Kidney (tissue), 14 donors: ENCODE measurements around the gene KLK11. TPM values are rescaled to one million over a fixed set of nuclear protein-coding genes. Genes with fewer than 3 reads are reported as not detected.
A peak's percentile ranks its signal among the peaks of the same experiment; 100 is the strongest.

ENCODE experiments used
- DNase-seq, 5 donors: peaks; one replicate each; pipeline ENCODE4 v3.0.0-alpha.2; 2013 to 2020
- FAIRE-seq: peaks from 2 replicates; lab custom pipeline; 2012; peaks lifted over from hg19 to GRCh38; lab: Jason Lieb, UNC
- H3K27ac ChIP-seq, 2 donors: one replicate each; pipeline ENCODE4 v1.7.0; 2013; ENCODE audit warnings: low read depth in 2 of 2, low read length in 2 of 2, inconsistent platforms in 1 of 2
- H3K27me3 ChIP-seq: one replicate; pipeline ENCODE4 v1.7.1; 2013; ENCODE audit warnings: low read length, inconsistent platforms; ENCODE audit not compliant: control insufficient read depth, insufficient read depth
- H3K36me3 ChIP-seq, 3 donors: one replicate each; pipeline versions ENCODE4 v1.7.0 to v1.7.1; 2013; ENCODE audit warnings: low read length in 3 of 3, control low read depth in 1 of 3, inconsistent platforms in 1 of 3; ENCODE audit not compliant: insufficient read depth in 3 of 3, control insufficient read depth in 2 of 3
- H3K4me1 ChIP-seq, 3 donors: one replicate each; pipeline versions ENCODE4 v1.7.0 to v1.7.1; 2013; ENCODE audit warnings: low read length in 3 of 3, inconsistent platforms in 1 of 3, low read depth in 1 of 3; ENCODE audit not compliant: control insufficient read depth in 2 of 3, insufficient read depth in 2 of 3
- H3K4me3 ChIP-seq, 3 donors: one replicate each; pipeline versions ENCODE4 v1.7.0 to v1.8.1; 2013; ENCODE audit warnings: low read length in 3 of 3, control low read depth in 1 of 3, inconsistent platforms in 1 of 3
- H3K9ac ChIP-seq, 3 donors: one replicate each; pipeline versions ENCODE4 v1.7.0 to v1.7.1; 2013; ENCODE audit warnings: low read length in 3 of 3, control low read depth in 1 of 3, inconsistent platforms in 1 of 3
- H3K9me3 ChIP-seq, 3 donors: one replicate each; pipeline versions ENCODE4 v1.7.0 to v1.7.1; 2013; ENCODE audit warnings: low read length in 3 of 3, control low read depth in 1 of 3, inconsistent platforms in 1 of 3; ENCODE audit not compliant: control insufficient read depth in 2 of 3, insufficient read depth in 1 of 3
- CTCF ChIP-seq: IDR thresholded peaks from 3 replicates; pipeline ENCODE4 v1.5.1; 2012; ENCODE audit warnings: mild to moderate bottlenecking, moderate library complexity, borderline replicate concordance; ENCODE audit not compliant: insufficient read depth; ENCODE audit errors: extremely low read depth
- intact Hi-C: fragments of 100-400 bp; cut with DNase I; formaldehyde crosslinking; loops from one replicate; pipeline ENCODE4 v1.11.1; 2022
- polyA plus RNA-seq: library from polyadenylated mRNA; stranded (reverse); fragments of 350-450 nt; fragmentation: Illumina TruSeq; extraction: RNeasy Lipid Tissue Mini Kit (QIAGEN cat#74804); gene quantifications from one replicate; pipeline ENCODE4 v1.2.3, GENCODE V29; 2014; ENCODE audit warnings: low read depth, low replicate concordance; ENCODE audit not compliant: insufficient read depth
- total RNA-seq: library from RNA; stranded (reverse); fragmentation: NEBNext Ultra II Directional; extraction: Animal tissue kit (Norgen Biotek cat#: 25700); gene quantifications from one replicate; pipeline ENCODE4 v1.2.1, GENCODE V29; 2021
- donor health status: control.
- donor health status: control.
- donor health status: control.
- donor health status: control.
- donor health status: control.
- donor health status: DM: yes; HTN: yes; CAD: no.
- donor health status: Normal renal cell carcinoma (clear cell type).

Gene KLK11
- total and polyA plus RNA-seq, 2 donors from 2014 or later = 0.47 TPM; not detected in 1

GRCh38 chr19:51064534-51065220 lies 38.3 kb upstream of the KLK11 start, which contains the start of gene KLK13:
Gene KLK13 (minus strand): TSS chr19:51065092. CDS start chr19:51065067, 25 bp downstream.
- DNase-seq = peak in 3 of 5 donors; percentile 22 to 60 (median 34)
- no peak within 1 kb of the TSS for H3K9ac ChIP-seq
- peak within 1 kb of the TSS in 1 of 3 donors; percentile 9 for H3K4me3 ChIP-seq
- no peaks in the 10 kb centered on the region for H3K27me3 ChIP-seq
- H3K27ac ChIP-seq = no peak within 1 kb of the TSS
- TF ChIP-seq CTCF = no peak
- no peaks in the 10 kb centered on the region for H3K9me3 ChIP-seq
- H3K4me1 ChIP-seq = no peaks in the 10 kb centered on the region
- no peaks in the 10 kb centered on the region for H3K36me3 ChIP-seq
- intact Hi-C loops = no loop called here
- no peak for FAIRE-seq

GRCh38 chr19:51063664-51064063 lies 37.2 kb upstream of the KLK11 start:
- no peak overlapping the region for H3K9ac ChIP-seq
- no peak for FAIRE-seq
- no peak overlapping the region for H3K4me3 ChIP-seq
- no peak for TF ChIP-seq CTCF
- no peaks in the 10 kb centered on the region for H3K9me3 ChIP-seq
- H3K27ac ChIP-seq = no peak overlapping the region
- H3K4me1 ChIP-seq = no peaks in the 10 kb centered on the region
- H3K27me3 ChIP-seq = no peaks in the 10 kb centered on the region
- intact Hi-C loops = no loop called here
- no peaks in the 10 kb centered on the region for H3K36me3 ChIP-seq
- no peak for DNase-seq

GRCh38 chr19:51060973-51061372 lies 34.6 kb upstream of the KLK11 start:
- Histone ChIP-seq H3K4me1 (no peaks in the 10 kb centered on the region), H3K36me3 (no peaks in the 10 kb centered on the region), H3K9me3 (no peaks in the 10 kb centered on the region), H3K27ac (no peak overlapping the region), H3K4me3 (no peak overlapping the region), H3K9ac (no peak overlapping the region), H3K27me3 (no peaks in the 10 kb centered on the region)
- FAIRE-seq (no peak), DNase-seq (no peak)
- intact Hi-C loops = no loop called here
- no peak for TF ChIP-seq CTCF
